Measurements from ENCODE around the gene PTPRM.

Gene PTPRM

DNA sequence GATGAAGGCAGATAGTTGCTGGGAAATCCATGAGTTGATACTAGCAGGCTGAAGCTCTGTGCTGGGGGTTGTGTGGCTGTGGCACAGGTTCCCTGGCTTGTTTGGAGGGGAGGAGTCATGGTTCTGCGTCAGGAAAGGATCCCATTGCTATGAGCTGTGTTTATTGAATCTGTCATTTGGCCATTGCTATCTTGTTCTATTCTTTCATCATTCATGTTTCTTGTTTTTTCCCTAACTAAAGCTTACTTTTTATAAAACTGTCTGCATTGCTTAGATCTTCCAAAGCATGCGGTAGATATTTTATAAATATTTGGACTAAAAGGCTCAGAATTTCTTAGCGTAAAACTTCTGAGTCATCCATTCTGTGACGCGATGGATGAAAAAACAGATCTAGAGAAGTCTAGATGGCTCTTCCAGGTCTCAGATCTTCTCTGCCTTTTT is 335.3 kb downstream of the PTPRM start:
- no peak for DNase-seq

DNA sequence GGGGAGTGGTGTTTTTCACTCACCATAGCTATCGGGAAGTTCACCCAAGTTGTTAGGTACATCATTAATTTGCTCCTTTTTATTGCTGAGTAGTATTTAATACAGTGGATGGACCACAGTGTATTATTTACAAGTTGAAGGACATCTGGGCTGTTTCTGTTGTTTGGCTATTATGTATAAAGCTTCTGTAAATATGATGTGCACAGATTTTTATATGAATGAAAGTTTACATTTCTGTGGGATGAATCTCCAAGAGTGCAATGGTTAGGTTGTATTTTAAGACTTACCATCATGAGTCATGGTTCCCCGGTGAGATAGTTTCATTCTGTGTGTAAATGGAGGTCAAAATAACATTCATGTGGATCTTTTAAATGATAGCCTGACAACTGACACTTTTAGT is 337.4 kb downstream of the PTPRM start:
- DNase-seq, result no peak

DNA sequence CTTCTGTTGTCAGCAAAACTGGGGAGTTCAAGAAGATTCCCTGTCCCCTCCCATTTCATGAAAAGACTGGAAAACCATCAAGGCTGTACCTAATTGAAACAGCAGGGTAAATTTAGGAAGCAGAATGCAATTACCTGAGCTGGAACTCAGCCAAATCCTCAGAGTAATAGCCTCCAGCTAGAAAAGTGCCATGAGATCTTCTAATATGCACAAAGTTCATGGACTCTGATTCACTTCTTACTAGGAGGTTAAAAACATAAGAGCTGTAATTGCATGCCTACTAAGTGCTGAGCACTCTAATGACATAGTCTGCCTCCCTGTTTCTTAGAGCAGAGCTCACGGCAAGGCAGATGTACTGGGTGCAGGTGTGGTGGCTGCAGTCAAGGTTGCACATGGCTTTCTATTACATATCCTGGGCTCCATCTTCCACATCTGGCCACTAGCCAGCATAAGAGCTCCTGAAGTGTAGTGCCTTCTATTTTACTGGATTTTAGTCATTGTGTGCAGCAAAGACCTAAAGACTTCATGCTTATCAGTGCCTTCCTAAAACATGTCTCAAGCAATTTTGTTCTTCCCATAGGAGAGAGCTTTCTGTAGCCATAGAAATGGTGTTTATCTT is 341.7 kb downstream of the PTPRM start:
- no peak for DNase-seq

DNA sequence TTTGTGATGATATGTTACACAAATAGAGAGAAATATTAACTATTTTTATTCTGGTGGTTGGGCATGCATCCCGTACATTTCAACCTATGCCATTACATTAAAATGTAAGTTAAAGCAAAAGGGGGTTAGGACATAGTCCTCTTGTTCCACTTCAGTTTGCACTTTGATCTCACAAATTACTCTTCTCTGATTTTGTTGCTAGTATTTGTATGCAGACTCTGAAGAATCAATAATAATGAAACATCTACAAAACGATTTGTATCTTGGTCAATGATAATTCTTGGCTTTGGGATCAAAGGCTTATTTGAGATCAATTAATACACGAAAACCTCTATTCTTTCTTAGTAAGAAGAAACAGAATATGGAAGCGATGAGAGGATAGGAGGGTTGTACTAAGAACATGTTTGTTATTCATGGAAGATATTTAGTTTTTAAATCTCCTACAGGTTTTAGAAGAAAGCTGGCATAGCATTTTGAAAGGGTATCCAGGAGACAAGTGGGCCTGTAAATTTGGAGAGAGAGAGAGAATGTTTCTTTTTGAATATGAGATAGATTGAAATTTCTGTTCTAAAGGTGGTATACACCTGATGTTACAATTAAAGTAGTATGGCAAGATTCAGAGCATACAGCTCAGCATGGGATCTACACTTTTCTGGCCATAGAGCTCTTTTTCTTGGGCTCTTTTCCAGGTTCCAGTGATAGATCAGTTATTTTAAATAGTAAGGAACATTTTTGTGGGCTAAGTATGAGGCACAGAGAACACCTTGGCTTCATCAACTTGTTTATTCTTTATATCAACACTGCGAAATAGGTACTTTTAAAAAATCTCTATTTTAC is 347.9 kb downstream of the PTPRM start:
- no peak for DNase-seq

DNA sequence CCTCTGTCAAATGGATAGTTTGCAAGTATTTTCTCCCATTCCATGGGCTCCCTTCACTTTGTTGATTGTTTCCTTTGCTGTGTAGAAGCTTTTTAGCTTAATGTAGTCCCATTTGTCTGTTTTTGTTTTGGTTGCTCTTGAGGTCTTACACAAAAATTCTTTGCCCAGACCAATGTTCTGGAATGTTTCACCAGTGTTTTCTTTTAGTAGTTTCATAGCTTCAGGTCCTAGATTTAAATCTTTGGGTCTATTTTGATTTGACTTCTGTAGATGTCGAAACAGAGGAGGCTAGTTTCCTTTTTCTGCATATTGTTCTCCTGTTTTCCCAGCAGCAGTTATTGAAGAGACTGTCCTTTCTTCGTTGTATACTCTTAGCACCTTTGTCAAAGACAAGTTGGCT is 351.6 kb downstream of the PTPRM start:
- DNase-seq, result no peak

DNA sequence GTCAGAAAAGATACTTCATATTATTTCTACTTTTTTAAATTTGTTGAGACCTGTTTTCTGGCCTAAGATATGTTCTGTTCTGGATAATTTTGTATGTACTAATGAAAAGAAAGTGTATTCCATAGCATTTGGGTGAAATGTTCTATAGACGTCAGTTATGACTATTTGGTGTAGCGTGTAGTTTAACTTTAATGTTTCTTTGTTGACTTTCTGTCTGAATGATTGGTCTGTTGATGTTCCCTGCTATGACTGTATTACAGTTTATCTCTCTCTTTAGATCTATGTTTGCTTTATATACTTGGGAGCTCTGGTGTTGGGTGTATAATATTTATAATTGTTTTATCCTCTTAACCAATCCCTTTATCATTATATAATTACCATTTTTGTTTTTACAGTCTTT is 352.4 kb downstream of the PTPRM start:
- DNase-seq, result no peak

DNA sequence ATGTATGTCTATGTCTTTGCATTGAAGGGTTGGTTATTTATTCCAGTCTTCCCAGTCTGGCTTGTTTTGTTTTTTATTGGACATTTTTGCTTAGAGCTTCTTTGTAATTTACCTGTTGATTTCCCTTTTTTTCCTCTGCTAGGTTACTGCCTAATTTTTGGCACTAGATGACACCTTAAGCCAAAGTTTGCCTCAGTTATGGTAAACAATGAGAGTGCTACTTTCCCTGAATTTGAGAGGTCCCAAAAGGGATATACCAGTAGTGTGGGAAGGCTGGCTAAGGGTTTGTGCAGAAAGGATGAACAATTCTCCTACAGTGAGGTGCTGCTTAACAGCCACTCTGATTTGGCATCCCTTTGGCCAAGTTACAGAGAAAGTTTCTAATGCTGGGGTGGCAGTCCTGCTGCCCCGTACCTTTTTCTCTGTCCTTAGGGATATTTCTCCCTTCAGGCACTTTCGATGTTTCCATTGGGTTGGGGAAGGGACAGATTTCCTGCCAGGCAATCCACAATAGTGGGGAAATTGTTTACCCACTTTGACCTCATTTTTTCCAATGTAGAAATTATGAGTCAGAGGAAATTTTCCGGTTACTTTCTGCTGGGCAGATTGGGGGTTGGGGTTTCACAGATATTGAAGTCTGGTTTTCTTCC is 354.9 kb downstream of the PTPRM start:
- no peak for DNase-seq

DNA sequence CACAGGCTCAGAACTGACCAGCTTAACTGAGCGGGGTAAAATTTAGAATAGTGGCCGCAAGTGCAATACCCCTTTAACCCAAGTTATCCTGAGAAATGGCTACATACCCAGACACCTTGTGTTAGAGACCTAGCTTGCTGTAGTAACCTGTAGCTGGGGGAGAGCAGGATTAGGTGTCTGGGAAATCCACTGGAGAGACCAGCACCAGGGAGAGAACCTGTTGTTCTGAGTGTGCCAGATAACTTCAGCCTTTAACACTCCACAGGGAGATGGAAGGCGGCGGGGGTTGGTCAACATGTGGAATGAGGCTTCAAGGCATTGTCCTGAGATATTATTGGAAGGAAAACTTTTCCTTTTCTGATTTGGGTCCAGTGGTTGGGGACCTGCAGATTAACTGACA is 356.0 kb downstream of the PTPRM start:
- DNase-seq, result no peak

DNA sequence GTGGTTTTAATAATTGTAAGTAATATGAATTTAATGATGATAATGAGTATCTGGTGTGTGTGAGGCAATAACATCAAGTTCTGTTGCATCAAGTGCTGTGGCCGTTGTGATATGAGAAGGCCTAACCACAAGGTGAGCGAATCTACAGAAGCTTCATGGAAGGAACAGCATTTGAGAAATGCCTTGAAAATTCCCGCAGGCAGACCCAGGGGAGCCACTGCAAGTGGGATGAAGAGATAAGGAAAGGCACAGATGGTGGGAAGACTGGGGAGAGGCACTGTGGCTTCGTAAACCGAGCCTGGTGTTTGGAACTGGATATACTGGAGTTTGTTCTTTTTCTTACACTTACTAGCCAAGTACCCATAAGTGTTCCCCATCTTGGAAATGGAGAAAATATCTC is 357.5 kb downstream of the PTPRM start:
- no peak for DNase-seq

DNA sequence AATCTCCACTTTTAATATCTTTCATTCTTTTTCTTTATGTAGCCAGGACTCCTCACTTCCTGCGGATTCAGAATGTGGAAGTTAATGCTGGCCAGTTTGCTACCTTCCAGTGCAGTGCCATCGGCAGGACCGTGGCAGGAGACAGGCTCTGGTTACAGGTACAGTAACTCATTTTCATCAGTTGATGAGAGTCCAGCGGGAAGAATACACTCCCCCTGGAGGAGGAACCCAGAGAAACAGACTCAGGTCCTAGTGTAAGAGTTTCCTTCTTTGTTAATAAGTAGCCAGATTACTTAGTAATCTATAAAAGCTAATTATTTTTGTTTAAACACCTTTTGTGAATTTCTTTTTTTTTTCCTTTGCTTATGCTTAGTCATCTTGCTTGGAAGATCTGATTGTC is 359.4 kb downstream of the PTPRM start:
- no peak for DNase-seq

DNA sequence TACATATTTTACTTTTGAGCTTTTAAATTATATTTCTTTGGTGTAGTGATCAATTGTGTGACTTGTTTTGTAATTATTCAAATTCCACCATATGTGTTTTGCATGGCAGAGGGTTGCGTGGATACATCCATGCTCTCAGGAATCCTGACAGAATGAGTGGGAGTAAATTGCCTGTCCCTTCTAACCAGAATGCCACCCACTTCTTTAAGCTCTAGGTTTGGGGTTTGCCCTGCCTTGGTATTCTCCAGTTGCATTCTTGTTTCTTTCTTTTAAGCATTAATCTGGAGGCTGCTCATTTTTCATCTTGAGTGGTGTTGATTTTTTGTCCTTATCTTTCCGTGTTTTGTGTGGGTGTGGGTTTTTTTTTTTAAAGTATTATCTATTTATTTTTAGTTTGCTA is 360.0 kb downstream of the PTPRM start:
- DNase-seq, result no peak

DNA sequence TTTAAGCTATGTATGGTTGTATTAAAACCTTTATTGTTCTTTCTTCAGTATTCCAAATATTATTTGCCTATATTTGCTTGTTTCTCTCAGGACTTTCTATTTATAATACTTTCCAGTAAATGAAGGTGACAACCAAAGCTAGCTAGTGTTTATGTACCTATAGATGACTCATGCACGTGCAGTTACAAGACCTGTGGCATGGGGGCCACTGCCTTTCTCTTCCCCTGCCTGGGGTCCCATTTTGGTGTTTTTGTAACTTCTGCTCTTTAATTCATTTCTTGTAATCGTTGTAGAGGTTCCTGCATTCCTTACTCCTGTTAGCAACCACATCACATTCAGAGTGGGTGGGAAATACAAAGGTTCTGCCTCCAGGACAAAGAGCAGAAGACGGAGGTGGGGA is 364.6 kb downstream of the PTPRM start:
- no peak for DNase-seq

DNA sequence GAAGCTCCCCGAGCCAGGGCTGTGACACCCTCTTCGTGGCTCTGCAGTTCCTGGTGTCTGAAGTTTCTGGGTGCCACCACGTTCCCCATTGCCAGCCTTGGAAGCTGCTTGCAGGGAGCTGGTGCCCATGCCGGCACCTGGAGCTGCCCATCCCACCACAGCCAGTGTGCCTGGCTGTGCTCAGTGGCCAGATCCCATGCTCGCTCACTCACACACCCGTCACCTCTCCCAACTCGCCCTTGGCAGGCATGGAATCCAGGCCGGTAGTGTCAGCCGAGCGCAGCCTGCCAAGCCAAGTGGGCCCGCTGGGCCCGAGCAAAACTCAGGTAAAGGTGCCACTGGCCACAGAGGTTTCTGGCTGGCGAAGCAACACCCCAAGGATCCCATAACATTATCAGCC is 370.2 kb downstream of the PTPRM start:
- DNase-seq, result no peak

DNA sequence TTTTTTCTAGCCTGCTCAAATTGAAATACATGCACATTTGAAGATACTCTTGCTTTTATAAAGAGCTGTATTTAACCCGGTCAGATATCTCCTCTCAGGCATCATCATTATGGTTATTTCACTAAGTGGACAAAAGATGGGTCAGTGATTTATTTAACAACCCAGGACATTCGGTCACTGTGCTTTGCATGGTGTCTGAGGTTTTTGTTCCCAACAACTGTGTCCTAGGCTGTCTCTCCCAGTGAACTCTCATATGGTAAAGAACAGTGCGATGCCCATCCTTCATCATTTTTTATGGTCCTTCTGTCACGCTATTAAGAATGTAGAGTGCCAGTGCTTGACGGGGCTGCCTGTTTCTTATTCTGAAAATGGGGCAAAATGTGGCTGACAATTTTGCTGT is 372.4 kb downstream of the PTPRM start:
- no peak for DNase-seq

DNA sequence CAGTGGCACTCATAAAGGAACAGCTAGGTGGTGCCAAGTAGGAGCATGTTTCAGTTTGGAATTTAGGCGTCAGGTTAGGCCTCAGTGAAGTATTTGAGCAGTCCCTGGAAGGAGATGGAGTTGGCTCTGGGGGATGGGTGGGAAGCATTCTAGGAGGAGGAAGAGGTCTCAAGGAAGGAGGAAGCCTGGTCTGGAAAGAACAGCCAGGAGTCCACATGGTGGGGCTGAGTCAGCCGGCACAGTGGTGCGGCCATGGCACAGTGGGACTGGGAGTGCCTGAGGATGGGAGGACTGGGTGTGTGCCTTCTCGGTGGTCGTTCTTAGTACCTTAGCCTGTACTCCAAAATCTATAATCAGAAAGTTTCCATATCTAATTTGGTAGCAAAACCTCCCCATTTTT is 373.3 kb downstream of the PTPRM start:
- no peak for DNase-seq

DNA sequence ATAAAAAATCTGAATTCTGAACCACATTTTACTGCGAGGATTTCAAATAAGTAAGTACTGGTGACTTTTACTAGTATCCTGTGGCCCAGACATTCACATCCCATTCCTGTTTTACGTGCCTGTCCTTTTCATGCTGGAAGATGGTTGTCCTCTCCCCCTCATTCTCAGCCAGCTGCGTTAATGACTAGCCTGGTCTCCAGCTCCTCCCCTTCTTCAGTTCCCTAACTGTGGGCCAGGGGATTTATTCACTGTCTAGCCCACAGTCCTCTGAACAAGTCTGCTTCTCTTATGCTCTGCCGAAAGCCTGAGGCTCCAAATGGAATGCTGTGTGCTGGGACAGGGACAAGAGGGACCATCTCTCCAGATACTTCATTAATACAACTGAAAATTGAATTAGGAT is 373.9 kb downstream of the PTPRM start:
- no peak for DNase-seq

DNA sequence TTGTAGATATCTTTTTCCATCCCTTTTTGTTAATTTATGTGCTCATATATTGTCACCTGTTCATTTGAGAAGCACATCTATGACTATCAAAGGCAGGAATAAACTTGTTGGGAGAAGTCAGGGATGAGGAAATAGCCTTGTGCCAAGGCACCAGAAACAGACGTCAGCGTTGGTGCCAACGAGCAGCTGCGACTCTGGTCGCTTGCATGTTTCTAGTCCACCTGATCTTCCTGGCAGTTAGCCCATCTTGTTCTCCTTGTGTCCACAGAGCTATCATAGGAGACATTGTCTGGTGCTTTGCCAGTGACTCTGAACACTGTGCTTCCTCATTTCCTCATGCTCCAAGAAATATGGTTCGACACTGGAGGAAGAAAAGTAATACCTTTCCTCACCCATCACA is 374.4 kb downstream of the PTPRM start:
- no peak for DNase-seq

DNA sequence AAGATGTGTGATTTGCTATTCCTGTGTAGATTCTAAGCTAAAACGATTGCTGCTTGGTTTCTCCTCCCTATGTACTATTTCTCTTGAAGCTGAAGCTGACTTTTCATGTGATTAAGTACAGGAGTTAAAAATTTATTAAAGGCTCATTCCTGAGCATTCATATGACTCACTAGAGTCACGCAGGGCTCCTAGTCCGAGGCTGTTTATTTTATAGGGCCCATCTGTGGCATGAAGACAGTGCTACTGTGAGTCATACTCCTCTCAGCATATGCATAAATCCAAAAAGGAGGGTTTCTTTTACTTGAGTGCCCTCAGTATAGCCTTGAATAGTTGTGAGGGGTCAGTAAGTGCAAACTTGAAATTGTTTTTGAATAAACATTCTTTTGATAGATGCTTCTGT is 378.8 kb downstream of the PTPRM start:
- DNase-seq, result no peak

DNA sequence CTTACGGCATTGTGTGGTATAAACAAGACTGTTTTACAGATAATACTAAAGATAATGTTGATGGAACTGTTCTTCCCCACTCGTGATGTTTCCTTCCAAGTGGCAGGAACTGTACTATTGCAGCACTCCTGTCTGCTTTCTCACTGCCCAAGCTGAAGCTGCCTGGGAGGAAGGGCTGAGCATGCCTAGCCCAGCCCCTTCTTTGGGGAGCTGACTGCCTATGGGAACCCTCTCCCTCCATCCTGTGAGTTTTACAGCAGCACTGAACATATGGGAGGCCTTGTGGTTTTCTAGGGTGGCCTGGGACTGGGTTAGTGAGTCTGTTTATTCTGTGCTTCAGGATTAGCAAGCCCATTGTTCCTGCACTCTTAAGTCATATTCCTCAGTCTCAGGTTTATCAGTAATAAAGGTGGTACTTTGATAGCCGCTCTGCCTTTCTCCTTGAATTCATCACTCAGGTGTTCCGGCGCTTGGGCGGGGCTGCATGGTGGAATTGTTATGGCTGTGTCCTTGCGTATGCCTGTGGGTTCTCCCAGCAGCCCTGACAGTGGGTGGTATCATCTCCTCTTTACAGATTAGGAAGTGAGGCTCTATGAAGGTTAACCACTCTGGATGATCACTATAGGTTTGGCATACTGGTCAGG is 379.7 kb downstream of the PTPRM start:
- no peak for DNase-seq

DNA sequence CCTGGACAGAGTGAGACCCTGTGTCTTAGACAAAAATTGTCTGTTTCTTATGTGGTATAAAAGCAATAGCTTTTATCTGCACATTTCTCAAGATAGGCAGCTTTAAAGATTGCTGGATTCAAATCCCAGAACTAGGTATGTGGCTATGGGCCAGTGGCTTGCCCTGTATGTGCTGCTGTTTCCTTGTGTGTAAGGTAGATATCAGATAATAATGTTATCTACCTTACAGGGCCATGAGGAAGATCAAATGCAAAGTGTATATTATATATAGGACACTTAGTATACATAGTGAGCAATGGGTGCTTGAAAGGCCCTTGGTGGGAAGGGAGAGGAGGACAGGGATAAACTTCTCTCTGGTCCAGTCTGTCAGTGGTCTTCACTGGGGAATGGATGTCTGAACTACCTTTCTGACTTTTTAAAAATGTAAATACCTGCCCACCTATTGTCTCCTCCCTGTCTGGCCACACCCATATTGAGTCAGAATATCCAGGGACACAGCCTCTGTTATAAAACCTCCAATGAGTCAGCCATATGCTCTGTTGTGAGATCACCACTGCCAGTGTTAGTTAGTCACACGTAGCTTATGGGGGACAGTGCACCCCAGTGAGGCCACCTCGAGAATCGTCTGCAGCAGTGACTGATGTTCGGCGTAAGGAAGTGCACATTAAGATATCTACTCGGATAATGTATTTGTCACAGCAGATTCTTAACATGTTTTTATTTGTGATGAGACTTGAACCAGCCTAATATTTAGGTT is 383.4 kb downstream of the PTPRM start:
- DNase-seq, result no peak

DNA sequence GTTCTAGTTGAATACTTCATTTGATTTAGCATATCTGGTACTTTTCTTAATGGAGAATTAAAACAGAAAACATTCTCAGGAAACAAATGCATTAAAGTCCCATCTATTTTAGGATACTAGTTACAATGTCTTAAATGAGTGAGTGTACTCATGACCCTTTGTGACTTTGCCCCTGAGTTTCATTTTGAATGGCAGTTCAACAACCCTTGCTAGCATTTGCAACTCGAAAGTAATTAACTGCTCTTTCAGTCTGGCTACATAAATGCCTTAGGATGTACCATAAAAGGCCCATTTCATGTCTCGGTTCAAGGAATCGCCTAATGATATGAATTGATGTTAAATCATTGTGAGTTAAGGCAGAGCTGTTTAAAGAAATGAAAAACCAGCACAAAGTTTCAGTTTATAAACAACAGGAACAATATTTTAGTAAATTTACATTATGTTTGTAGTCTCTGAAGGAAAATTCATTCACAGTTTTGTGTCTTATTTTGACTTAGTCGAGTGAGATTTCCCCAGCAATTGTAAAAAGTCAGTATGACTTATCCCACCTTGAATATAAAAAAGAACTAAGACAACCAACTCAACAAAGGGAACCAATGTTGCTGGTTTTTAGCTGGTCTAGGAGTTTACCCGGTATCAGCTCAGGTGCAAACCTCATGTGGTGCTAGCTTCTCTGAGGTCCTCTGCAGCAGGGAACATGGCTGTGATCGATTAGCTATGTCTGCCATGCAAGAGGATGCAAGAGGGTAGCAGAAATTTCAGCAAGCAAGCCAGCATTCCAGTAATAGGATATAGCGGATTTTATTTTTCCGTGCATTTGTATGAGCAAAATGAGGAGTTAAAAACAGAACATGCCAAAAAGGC is 386.2 kb downstream of the PTPRM start:
- no peak for DNase-seq

DNA sequence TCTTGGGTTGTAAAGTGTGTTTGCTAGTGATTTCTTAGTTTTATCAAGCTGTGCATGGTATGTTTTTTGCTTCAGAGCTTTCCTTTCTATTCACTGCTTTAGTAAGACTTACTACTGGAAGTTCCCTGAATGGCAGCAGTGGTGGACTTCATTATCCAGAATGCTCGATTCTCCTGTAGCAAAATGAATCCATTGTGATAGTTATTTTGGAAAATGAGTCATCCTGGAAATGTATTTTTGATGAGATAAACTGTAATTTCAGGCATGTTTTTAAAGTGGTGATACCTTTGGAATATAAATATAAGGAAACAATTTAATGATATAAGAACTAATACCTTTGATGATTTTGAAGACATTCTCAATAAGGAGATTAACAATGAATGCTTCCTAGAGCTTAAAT is 387.1 kb downstream of the PTPRM start:
- no peak for DNase-seq

Measured in inflammatory macrophage (primary cell).